HG03039 (cell line): Measurements from ENCODE around the gene LRRC19.

Experiments used
- ATAC-seq: cut with Tn5 transposase; IDR thresholded peaks from one replicate; pipeline ENCODE4 v1.9.1; 2021; ENCODE audit warnings: mild to moderate bottlenecking, moderate library complexity; ENCODE audit not compliant: unreplicated experiment

Gene LRRC19

GRCh38 chr9:26955921-26956859 is 49.3 kb downstream of the LRRC19 start, which contains the start of gene IFT74:
Gene IFT74, plus strand, starts transcription at chr9:26956412. Its CDS starts 5,556 bp downstream, at chr9:26961968.
- peak; percentile 99 for ATAC-seq

DNA sequence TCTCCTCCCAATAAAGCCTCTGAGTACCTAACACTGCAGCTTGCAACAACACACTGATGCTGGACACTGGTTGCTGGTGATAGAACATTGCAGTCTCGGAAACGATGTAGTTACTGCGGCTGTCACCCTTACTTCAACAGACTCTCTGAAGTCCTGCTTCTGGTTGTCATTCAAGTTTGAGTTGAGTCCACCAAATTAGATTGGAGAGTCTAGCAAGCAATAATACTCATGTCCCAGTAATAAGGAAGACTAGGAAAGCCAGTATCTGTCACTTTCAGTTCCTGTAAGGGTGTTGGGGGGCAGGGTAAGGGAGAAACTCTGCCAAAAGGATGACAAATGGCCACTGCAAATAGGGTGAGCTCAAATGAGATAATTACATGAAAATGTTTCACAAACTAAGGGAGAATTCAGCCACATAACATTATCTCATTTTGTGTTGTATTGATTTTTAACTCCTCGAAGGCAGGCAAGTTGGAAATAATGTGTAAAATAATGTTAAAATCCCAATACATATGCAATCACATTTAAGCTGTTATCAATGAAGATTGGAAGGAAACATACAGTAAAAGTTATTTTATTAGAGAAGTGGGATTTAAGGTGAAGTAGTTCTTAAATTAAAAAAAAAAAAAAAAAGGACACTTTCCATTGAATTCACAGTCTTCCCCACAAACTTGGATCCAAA is 50.1 kb downstream of the LRRC19 start:
- no peak for ATAC-seq

- ATAC-seq = peak; percentile 27
Observed at GRCh38 chr9:26954050-26954508, 51.4 kb downstream of the LRRC19 start.

- no peak for ATAC-seq
Observed at GRCh38 chr9:26951794-26952193, 53.7 kb downstream of the LRRC19 start.

DNA sequence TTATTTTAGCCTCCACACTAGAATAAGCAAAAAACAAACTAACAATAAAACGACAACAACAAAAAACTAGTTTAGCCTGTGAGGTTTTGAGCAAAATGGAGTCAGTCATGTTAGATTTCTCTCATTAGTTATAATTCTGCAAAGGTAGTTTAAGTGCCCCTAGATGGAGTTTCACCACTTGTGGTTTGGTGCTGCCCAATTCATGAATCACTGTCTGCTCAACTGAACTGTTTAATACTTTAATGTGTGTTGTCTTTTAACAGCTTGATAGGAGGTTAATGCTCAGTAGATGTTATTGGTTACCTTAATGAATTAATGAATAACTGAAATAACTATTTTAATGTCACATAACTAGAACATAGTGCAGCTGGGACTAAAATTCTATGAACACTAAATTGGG is 55.0 kb downstream of the LRRC19 start:
- no peak for ATAC-seq

GRCh38 chr9:26949637-26950069 is 55.8 kb downstream of the LRRC19 start:
- no peak for ATAC-seq

DNA sequence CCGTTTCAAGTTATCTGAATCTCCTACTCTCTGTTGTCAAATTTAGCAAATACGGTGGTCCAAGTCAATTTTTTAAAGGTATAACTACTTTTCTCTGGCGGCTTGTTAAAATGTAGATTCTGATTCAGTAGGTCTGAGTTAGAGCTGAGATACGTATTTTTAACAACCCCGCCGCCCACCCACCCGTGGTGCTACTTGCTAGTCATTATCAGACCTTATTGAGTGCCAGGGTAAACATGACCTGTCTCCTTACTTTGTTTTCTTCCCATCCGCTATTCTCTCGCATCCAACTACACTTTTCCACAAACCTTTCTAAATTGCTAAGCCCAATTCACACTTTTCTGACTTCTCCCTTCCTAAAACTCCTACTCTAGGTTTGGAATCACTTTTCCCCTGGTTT is 57.7 kb downstream of the LRRC19 start:
- no peak for ATAC-seq

DNA sequence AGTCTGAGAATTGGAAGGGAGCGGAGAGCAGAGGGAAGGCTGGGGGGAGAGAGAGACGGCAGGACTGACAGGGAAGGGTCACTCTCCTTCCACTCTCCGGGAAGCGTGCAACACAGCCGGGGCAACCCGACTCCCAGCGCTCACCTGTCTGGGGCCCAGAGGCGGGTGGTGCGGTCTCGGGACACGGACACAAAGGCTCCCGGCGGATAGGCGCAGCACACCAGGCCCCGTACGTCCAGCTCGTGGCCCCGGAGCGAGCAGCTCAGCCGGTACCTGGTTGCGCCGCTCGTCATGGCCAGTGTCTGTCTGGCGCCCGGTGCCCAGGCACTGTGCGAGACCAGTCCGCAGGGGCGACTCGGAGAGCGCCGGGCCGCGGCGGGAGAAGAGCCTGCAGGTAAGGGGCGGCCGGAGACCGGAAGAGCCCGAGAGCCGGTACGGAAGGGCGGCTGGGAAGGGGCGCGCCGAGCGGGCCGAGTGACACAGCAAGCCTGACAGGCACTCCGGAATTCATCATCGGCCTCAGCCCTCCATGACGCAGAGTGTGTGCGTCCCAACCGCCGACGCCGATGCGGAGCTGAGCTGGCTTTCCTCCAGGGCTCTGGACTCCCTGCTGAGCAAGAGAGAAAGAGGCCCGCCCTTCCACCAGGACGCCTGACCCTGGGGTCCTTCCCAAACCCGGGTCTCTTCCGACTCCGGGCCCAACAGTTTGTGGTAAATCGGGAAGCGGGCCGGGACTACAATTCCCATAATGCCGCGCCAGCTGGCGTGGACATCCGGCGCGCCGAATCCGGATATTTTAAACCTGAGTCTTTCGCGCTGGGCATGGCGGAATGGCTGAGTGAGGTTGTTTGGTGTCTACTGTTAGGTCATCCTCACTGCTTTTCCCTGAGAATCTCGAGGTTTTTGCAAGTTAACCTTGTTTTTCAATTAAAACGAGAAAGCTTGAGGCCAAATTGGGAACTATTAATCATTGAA is 58.4 kb downstream of the LRRC19 start, which contains the start of gene PLAA:
PLAA (minus strand) TSS at position 490 of the 975 bp plus-strand sequence; CDS start at position 293, 197 bp downstream.
- ATAC-seq = peak; percentile 99

- no peak for ATAC-seq
Observed at GRCh38 chr9:26945591-26945990, 59.9 kb downstream of the LRRC19 start.
